Activated CD8-positive, alpha-beta memory T cell treated with anti-CD3 and anti-CD28 coated beads, Interleukin-2, amount 50 U/mL, for 48 hours (primary cell): Measurements from ENCODE around the gene NLGN4X.

Source experiments
- DNase-seq: peaks from one replicate; pipeline ENCODE4 v3.0.0-alpha.2; 2020

The NLGN4X gene

GRCh38 chrX:6228720-6229119 lies at the start of gene NLGN4X:
NLGN4X (minus strand) TSS chrX:6228867; CDS start chrX:6151466, 77,401 bp downstream.
- no peak for DNase-seq

GRCh38 chrX:6266041-6266440 lies 37.4 kb upstream of the NLGN4X start:
- DNase-seq: no peak

DNA sequence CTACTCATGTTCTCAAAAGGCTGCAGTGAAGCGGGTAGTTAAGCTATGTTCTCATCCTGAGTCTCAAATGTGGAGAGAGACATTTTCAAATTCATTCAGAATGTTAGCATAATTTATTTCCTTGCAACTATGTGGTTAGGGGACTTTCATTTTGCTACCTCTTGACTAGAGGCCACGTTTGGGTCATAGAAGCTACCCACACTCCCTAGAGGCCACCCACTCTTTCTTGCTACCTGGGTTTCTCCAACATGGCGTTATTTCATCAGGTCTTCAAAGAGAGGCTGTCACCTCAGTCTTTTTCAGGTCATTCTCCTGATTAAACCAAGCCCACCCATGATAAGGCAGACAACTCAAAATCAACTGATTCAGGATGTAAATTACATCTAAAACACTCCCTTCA lies 34.3 kb upstream of the NLGN4X start:
- no peak for DNase-seq

DNA sequence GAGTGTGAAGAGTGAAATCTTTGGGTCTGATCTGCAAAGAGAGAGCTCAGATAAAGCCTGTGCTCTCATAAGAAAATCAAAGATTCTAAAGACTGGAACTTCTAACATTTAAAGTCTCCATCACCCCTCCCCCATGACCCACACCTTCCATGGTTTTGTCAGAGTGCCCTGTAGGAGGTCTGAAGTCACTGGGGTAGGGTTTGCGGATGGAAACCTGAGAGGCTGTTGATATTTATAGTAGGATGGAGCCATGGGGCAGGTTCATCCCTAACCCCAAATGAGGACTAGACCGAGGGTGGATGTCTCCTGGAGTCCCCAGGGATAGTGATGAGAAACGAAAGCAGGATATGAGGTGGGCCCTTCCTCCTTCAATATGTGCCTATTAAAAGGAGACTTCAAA lies 28.4 kb upstream of the NLGN4X start:
- no peak for DNase-seq

DNA sequence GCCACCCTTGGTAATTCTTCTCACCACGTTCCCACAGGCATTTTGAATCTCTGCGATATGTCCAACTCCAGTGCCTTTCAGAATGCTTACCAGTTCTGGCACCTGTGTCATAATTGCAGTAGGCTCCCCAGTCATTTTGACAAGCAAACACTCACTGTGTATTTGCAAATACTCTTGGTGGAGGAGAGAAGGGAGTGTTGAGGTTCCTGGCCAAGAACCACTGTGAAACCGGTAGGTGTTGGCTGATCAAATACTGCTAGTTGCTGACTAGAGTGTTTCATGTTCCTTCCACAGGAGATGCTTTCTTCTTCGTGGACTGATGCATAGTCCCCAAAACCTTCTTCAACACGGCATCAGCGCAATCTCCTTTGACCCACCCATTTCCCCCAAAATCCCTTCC lies 16.0 kb upstream of the NLGN4X start:
- DNase-seq: no peak

GRCh38 chrX:6238576-6238975 lies 9.9 kb upstream of the NLGN4X start:
- no peak for DNase-seq

GRCh38 chrX:6227935-6228334 lies 732 bp downstream of the NLGN4X start:
- DNase-seq: no peak

DNA sequence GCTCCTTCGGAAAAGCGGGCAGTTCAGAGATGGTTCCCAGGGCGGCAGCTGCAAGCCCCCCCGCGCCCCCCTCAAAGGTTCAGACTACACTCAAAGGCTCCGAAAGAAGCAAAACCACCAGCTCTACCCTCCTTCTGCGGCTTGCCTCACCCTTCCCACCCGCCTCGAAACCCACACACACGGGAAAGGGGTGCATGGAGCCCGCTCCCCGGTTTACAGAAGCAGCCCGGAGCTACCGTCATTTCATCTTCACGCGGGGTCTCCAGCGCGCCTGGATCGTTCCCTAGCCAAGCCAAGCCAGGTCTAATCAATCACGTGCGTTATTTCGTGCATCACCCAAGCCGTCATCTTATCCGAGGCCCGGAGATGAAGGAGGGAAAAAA lies 1.2 kb downstream of the NLGN4X start:
- DNase-seq: no peak

DNA sequence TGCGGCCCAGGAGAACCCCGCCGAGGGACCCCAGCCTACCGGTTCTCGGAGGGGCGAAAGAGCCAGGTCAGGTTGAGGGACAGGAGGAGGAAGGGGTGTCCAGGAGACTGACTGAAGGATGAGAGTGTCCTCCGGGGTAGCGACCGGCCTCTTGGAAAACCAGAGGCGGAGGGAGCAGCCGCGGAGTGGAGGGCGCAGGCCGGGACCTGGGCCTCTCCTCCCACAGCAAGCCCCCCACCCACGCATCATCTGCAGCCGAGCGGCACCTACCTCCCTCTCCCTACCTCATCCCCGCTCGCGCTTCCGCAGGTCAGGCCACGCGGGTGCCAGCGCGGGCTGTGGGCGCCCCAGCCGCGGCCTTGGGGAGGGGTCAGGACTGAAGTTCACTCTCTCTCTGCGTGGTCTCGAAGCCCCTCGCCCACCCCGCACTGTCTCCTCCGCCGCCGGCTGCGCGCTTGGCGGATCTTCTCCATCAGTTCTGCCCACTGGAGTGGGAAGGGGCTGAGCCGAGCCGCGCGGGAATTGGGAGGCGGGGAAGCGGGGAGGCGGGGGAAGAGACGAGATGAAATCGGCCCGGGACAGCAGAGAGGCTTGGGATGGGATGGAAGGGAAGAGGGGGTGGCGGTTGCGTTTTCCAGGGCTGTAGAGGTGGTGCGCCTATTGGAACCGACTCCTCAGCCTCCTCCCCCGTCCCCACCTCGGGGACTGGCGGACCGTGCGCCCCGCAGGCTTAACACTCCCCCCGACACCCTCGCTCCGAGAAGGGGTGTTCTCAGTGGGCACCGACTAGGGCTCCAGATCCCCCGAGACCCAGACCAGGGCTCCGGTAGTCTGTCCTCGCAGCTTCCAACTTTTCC lies 1.8 kb downstream of the NLGN4X start:
- DNase-seq: no peak

- DNase-seq: no peak
Observed at GRCh38 chrX:6225911-6226595, 2.6 kb downstream of the NLGN4X start.

DNA sequence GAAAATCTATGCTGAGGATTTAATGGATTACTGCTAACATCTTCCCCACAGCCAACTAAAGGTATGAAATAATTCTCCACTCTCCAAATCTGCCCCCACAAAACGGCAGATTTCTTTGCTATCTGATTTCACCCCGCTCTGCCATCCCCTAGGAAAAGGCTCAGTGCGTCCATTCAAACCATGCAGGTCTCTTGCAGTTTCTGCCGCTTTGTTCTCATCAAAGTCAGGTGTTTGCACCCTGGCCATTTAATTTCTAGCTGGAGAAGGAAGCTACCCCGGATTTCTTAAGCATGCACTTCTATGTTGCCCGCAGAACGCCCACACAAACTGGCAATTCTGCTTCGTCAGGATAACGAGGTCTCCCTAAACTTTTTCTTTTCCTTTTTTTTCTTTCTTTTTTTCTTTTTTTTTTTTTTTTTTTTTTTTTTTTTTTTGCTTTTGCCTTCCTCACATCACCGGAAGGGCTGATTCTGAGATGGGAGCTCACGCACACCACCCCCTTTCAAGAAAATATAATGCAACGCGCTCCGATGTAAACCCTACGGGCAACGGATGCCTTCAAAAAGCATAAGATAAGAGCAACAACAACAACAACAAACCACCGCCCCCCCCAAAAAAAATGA lies 3.3 kb downstream of the NLGN4X start:
- no peak for DNase-seq

DNA sequence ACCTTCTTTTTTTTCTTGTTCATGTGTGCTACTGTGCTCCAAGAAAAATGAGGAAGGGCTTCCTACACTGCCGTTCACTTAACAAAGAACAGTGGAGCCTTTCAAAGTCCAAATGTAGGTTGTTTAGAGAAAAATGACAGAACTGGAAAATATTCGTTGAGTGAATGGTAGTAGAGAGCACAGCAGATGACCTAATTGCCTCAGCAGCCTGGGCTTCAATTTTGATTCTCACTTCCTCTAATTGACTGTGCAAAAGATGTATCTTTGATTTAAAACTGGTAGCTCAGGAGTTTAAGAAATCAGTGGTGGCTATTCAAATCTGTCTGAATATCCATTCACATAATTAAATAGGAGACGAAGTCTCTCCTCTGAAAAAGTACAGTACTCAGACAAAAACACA lies 5.2 kb downstream of the NLGN4X start:
- no peak for DNase-seq

GRCh38 chrX:6210230-6210629 lies 18.4 kb downstream of the NLGN4X start:
- no peak for DNase-seq

- no peak for DNase-seq
Observed at GRCh38 chrX:6203462-6204215, 25.0 kb downstream of the NLGN4X start.

- DNase-seq: no peak
Observed at GRCh38 chrX:6199486-6199885, 29.2 kb downstream of the NLGN4X start.

DNA sequence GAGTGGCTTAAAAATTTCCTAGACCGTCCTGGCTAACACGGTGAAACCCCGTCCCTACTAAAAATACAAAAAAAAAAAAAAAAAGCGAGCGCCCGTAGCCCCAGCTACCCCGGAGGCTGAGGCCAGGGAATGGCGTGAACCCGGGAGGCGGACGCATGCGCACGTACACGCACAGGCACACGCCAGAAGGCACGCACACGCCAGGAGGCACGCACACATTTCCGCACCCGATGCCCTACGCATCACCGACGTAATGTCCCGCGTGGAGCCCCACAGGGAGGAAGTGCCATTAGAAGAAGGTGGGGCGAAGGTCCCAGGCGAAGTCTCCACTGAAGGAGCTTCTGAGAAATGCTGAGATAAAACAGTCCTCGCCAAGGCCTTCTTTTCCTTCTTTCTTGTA lies 41.4 kb downstream of the NLGN4X start:
- DNase-seq: no peak

GRCh38 chrX:6184900-6185515 lies 43.7 kb downstream of the NLGN4X start:
- DNase-seq: no peak

- DNase-seq: no peak
Observed at GRCh38 chrX:6175914-6176313, 52.8 kb downstream of the NLGN4X start.

- no peak for DNase-seq
Observed at GRCh38 chrX:6170424-6170823, 58.2 kb downstream of the NLGN4X start.

DNA sequence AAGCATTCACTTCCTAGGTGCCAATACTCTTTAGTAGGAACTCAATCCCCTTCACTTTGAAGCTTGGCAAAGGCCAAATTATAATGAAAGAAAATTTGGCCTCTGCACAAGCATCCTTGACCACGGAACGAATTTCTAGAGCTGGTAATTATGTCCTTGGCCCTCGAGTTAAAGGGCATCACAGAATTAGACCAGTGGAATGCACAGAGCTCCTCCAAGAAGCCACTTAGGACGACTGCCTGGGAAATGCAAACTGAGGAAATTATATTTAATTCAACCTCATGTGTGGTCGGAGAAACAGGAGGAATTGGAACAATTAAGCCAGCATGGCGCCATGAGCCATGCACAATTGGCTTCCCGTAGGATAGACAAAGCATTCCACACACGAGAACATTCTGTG lies 59.3 kb downstream of the NLGN4X start:
- no peak for DNase-seq

DNA sequence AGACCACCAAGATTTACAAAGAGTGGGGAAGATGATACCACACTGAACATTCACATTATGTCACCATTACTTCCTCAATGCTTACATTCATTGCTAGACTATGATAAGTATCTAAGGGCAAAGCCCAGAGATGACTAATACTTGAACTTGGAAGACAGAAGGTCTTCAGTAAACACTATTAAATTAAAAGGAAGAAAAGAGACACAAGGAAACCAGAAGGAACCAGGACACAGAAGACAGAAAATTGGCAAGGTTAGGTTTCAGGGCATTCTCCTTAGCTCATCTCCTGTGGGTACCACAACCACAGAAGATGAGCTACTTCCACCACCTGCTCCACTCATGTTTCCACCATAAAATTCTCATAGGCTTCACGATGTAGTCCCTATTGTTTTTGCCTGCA lies 64.9 kb downstream of the NLGN4X start:
- DNase-seq: no peak

- DNase-seq: no peak
Observed at GRCh38 chrX:6159468-6159867, 69.2 kb downstream of the NLGN4X start.

- no peak for DNase-seq
Observed at GRCh38 chrX:6151971-6152370, 76.7 kb downstream of the NLGN4X start.
